OCI-LY7 (cell line): ENCODE measurements around the gene ZSCAN31.

ENCODE experiments used
- CTCF ChIP-seq: fragments of 200-600 bp; sonication (generic); conservative IDR thresholded peaks from 2 replicates; pipeline ENCODE4 v1.5.1; 2014; ENCODE audit warnings: mild to moderate bottlenecking, antibody characterized with exemption, low read length, moderate library complexity, mixed read lengths
- EZH2phosphoT487 ChIP-seq: fragments of 200-600 bp; sonication (generic); IDR thresholded peaks from 2 replicates; pipeline ENCODE4 v1.6.1; 2018; ENCODE audit warnings: low read depth, borderline replicate concordance, mild to moderate bottlenecking, mixed run types, antibody characterized with exemption, low read length, moderate library complexity, mixed read lengths

DNA sequence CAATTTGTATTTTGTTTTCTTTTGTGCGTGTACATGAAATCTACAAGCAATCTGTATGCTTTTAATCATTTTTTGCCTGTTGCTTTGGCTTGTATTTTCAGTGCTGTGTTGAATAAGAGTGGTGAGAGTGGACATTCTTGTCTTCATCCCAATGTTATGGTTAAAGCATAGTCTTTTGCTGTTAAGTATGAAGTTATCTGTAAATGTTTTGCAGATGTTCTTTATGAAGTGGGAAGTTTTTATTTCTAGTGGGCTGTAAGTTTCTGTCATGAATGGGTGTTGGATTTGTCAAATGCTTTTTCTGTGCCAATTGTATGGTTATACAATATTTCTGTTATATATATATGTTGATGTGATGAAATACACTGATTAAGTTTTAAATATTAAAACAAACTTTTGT lies 38.0 kb upstream of the ZSCAN31 start:
- TF ChIP-seq EZH2phosphoT487 (no peak), CTCF (no peak)
